Activated CD4-positive, alpha-beta T cell treated with anti-CD3 and anti-CD28 coated beads for 36 hours (primary cell): Measurements from ENCODE around the gene LEUTX. TPM values are rescaled to one million over a fixed set of nuclear protein-coding genes. Genes with fewer than 3 reads are reported as not detected.
"Not testable (repeated sequence)": the region's sequence is repeated elsewhere in the genome, so short reads cannot be mapped to it uniquely, and the experiment has no call there.

Source experiments
- ATAC-seq: fragments of 200-7000 bp; cut with Tn5 transposase; one replicate; pipeline ENCODE4 v1.10.0; 2021; ENCODE audit warnings: mild to moderate bottlenecking, moderate library complexity
- CTCF ChIA-PET: fragments of 350-600 bp; sonication (Branson Sonifier 250); formaldehyde crosslinking; loops from one replicate; lab custom pipeline; 2021; ENCODE audit warnings: antibody characterized with exemption; lab: Charles Lee
- POLR2A ChIA-PET: fragments of 350-600 bp; sonication (Branson Sonifier 250); formaldehyde crosslinking; loops from one replicate; lab custom pipeline; 2021; ENCODE audit warnings: antibody characterized with exemption, inconsistent platforms; lab: Charles Lee
- DNase-seq: peaks from one replicate; pipeline ENCODE4 v3.0.0-alpha.2; 2020
- H3K27ac Mint-ChIP-seq: one replicate; pipeline ENCODE4 v1.8.0; 2021; ENCODE audit warnings: mixed read lengths
- H3K27me3 Mint-ChIP-seq: one replicate; pipeline ENCODE4 v1.8.0; 2021; ENCODE audit warnings: mixed read lengths
- H3K36me3 Mint-ChIP-seq: one replicate; pipeline ENCODE4 v1.8.0; 2021; ENCODE audit warnings: low read depth, mixed read lengths
- H3K4me1 Mint-ChIP-seq: one replicate; pipeline ENCODE4 v1.8.0; 2021; ENCODE audit warnings: mixed read lengths
- H3K4me3 Mint-ChIP-seq: one replicate; pipeline ENCODE4 v1.8.0; 2021; ENCODE audit warnings: mild to moderate bottlenecking, moderate library complexity, mixed read lengths
- H3K9me3 Mint-ChIP-seq: one replicate; pipeline ENCODE4 v1.8.0; 2021; ENCODE audit warnings: low read depth, mixed read lengths
- intact Hi-C, 2 experiments: fragments of 100-400 bp; cut with DNase I in 1 of 2; cut with micrococcal nuclease in 1 of 2; formaldehyde crosslinking; loops; one replicate each; pipeline versions ENCODE4 v1.14.2 to v1.15.1; 2022 to 2024; cut with DNase I, micrococcal nuclease
- total RNA-seq, 2 experiments: library from RNA; stranded (reverse); gene quantifications; one replicate each; pipeline ENCODE4 v1.2.3, GENCODE V29; 2021

The LEUTX gene
- total RNA-seq, 2 experiments from 2014 or later = not detected

GRCh38 chr19:39746836-39747529 lies 31.7 kb upstream of the LEUTX start:
- H3K4me3 Mint-ChIP-seq = no peak overlapping the region
- H3K36me3 Mint-ChIP-seq = no peaks in the 10 kb centered on the region
- CTCF ChIA-PET = no interaction called here
- ATAC-seq = no peak
- H3K9me3 Mint-ChIP-seq = no peaks in the 10 kb centered on the region
- H3K27me3 Mint-ChIP-seq = peaks cover 32% of the 10 kb centered on the region
- no peak overlapping the region for H3K27ac Mint-ChIP-seq
- no peak for DNase-seq
- POLR2A ChIA-PET = no interaction called here
- H3K4me1 Mint-ChIP-seq = no peaks in the 10 kb centered on the region
- intact Hi-C loops = no loop called here

DNA sequence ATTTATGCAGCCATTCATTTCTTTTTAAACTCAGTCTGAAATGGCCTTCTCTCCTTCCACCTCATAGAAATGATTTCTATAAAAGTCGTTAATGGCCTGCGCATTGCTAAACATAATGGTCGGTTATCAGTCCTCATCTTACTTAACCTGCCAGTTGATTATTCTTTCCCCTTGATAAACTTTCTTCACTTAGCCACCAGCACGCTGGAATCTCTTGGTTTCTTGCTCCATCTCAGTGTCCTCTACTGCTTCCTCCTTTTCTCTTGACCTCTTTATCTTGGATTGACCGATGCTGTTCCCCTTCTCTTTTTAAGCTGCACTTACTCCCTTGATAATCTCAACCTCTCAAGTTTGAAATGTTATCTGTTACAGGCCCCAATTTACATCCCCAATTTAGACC lies 28.7 kb upstream of the LEUTX start:
- Mint-ChIP-seq H3K9me3 (no peaks in the 10 kb centered on the region), H3K27ac (no peak overlapping the region), H3K4me3 (no peak overlapping the region), H3K36me3 (no peaks in the 10 kb centered on the region), H3K4me1 (no peaks in the 10 kb centered on the region), H3K27me3 (peaks cover 21% of the 10 kb centered on the region)
- POLR2A ChIA-PET = no interaction called here
- CTCF ChIA-PET = interaction anchor here (0.7 kb wide), 1 partner anchor 80 kb away, joined by 3 read pairs; no protein-coding TSS in a partner anchor
- no peak for ATAC-seq
- intact Hi-C loops = no loop called here
- DNase-seq = no peak

GRCh38 chr19:39752390-39752789 lies 26.3 kb upstream of the LEUTX start:
- ChIA-PET CTCF (no interaction called here), POLR2A (no interaction called here)
- H3K36me3 Mint-ChIP-seq = no peaks in the 10 kb centered on the region
- peak; percentile 72 for ATAC-seq
- H3K4me3 Mint-ChIP-seq = no peak overlapping the region
- H3K27me3 Mint-ChIP-seq = peaks cover 18% of the 10 kb centered on the region
- no peaks in the 10 kb centered on the region for H3K9me3 Mint-ChIP-seq
- no peaks in the 10 kb centered on the region for H3K4me1 Mint-ChIP-seq
- intact Hi-C loops = no loop called here
- no peak overlapping the region for H3K27ac Mint-ChIP-seq
- peak; percentile 38 for DNase-seq

GRCh38 chr19:39752795-39753194 lies 25.9 kb upstream of the LEUTX start:
- intact Hi-C loops = no loop called here
- ChIA-PET CTCF (interaction anchor here (0.7 kb wide), 1 partner anchor 55 kb away, joined by 3 read pairs; no protein-coding TSS in a partner anchor), POLR2A (no interaction called here)
- ATAC-seq (no peak), DNase-seq (no peak)
- Mint-ChIP-seq H3K9me3 (no peaks in the 10 kb centered on the region), H3K4me3 (no peak overlapping the region), H3K27me3 (peaks cover 19% of the 10 kb centered on the region), H3K36me3 (no peaks in the 10 kb centered on the region), H3K27ac (no peak overlapping the region), H3K4me1 (no peaks in the 10 kb centered on the region)

DNA sequence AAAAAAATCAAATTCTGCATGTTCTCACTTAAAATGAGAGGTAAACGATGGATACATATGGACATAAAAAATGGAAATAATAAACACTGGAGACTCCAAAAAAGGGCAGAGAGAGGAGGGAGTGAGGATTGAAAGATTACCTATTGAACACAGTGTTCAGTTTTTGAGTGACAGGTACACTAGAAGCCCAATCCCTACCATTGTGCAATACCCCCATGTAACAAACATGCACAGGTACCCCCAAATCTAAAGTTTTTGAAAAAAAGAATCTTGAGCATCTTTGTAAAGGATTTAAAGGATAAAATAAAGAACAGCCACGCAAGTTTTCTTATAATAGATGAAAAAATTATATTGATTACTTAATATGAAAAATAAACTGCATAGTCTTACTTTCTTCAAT lies 24.1 kb upstream of the LEUTX start:
- intact Hi-C loops = no loop called here
- ChIA-PET POLR2A (no interaction called here), CTCF (no interaction called here)
- no peaks in the 10 kb centered on the region for H3K36me3 Mint-ChIP-seq
- H3K9me3 Mint-ChIP-seq = no peaks in the 10 kb centered on the region
- H3K27ac Mint-ChIP-seq = no peak overlapping the region
- ATAC-seq = no peak
- peaks cover 27% of the 10 kb centered on the region for H3K27me3 Mint-ChIP-seq
- H3K4me1 Mint-ChIP-seq = no peaks in the 10 kb centered on the region
- DNase-seq = no peak
- H3K4me3 Mint-ChIP-seq = no peak overlapping the region

DNA sequence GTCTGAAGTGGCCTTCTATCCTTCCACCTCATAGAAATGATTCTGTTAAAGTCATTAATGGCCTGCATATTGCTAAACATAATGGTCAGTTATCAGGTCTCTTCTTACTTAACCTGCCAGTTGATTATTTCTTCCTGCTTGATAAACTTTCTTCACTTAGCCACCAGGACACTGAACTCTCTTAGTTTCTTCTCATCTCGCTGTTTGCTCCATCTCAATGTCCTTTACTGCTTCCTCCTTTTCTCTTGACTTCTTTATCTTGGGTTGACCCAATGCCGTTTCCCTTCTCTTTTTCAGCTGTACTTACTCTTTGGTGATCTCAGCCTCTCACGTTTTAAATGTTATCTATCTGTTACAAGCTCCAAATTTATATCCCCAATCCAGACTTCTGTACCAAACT lies 23.7 kb upstream of the LEUTX start:
- ATAC-seq = no peak
- Mint-ChIP-seq H3K27ac (no peak overlapping the region), H3K36me3 (no peaks in the 10 kb centered on the region), H3K4me3 (no peak overlapping the region), H3K9me3 (no peaks in the 10 kb centered on the region), H3K27me3 (peaks cover 29% of the 10 kb centered on the region), H3K4me1 (peaks cover 4% of the 10 kb centered on the region)
- intact Hi-C loops = no loop called here
- ChIA-PET POLR2A (no interaction called here), CTCF (no interaction called here)
- DNase-seq = no peak

DNA sequence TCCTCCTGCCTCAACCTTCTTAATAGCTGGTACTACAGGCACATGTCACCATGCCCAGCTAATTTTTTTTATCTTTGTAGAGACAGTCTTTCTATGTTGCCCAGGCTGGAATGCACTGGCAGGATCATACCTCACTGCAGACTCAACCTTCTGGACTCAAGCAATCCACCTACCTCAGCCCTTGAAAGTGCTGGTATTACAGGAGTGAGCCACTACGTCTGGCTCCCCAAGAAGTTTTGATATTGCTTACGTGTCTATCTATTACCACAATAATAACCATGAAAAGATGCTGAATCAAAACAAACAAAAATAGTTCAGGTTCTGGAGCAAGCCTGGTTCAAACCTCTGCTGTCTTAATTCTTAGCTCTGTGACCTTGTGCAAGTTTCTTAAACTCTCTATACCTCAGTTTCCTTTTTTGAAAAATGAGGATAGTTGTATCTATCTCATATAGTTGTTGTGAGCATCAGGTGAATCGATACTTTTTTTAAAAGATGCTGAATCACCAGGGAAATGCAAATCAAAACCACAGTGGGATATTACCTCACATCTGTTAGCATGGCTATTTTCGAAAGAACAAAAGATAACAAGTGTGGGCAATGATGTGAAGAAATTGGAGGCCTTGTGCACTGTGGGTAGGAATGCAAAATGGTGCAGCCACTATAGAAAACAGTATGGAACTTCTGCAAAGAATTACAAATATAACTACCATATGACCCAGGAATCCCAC lies 19.0 kb upstream of the LEUTX start:
- H3K4me3 Mint-ChIP-seq = no peak overlapping the region
- ChIA-PET POLR2A (no interaction called here), CTCF (interaction anchor here (1.5 kb wide), 1 partner anchor 12 kb away, joined by 4 read pairs; no protein-coding TSS in a partner anchor)
- H3K27me3 Mint-ChIP-seq = peaks cover 36% of the 10 kb centered on the region
- H3K4me1 Mint-ChIP-seq = peaks cover 4% of the 10 kb centered on the region
- no peak for DNase-seq
- intact Hi-C loops = loop anchor here (10.0 kb wide), 2 partner anchors 205 to 315 kb away; partner anchors contain the start of gene SUPT5H (in 1 of the 2)
- ATAC-seq = no peak
- H3K27ac Mint-ChIP-seq = no peak overlapping the region
- no peaks in the 10 kb centered on the region for H3K9me3 Mint-ChIP-seq
- no peaks in the 10 kb centered on the region for H3K36me3 Mint-ChIP-seq

DNA sequence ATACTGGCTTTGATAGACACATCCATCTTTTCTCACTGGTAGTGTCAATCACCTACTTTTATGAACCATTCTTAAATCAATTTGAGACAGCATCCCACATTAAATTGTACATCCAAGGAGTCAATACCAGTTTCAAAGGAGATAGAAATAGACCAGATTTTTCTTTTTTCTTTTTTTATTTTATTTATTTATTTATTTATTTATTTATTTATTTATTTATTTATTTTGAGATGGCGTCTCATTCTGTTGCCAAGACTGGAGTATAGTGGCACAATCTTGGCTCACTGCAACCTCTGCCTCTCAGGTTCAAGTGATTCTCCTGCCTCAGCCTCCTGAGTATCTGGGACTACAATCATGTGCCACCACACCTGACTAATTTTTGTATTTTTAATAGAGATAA lies 16.8 kb upstream of the LEUTX start:
- CTCF ChIA-PET, H3K36me3 Mint-ChIP-seq, H3K9me3 Mint-ChIP-seq, H3K4me1 Mint-ChIP-seq, POLR2A ChIA-PET, ATAC-seq, H3K4me3 Mint-ChIP-seq, H3K27ac Mint-ChIP-seq, DNase-seq: not testable (repeated sequence)
- intact Hi-C loops = loop anchor here (10.0 kb wide), 2 partner anchors 207 to 317 kb away; partner anchors contain the start of gene SUPT5H (in 1 of the 2)
- peaks cover 34% of the 10 kb centered on the region for H3K27me3 Mint-ChIP-seq

GRCh38 chr19:39765091-39766076 lies 13.3 kb upstream of the LEUTX start:
- CTCF ChIA-PET = interaction anchor here (0.6 to 1.6 kb wide), 9 partner anchors 10 to 671 kb away, joined by 3 to 10 read pairs (median 3); no protein-coding TSS in a partner anchor
- peak; percentile 63 for DNase-seq
- Mint-ChIP-seq H3K4me1 (no peaks in the 10 kb centered on the region), H3K36me3 (no peaks in the 10 kb centered on the region), H3K27me3 (peaks cover 21% of the 10 kb centered on the region), H3K9me3 (peaks cover 4% of the 10 kb centered on the region), H3K4me3 (no peak overlapping the region), H3K27ac (no peak overlapping the region)
- intact Hi-C loops = loop anchor here (1.0 to 10.0 kb wide), 6 partner anchors 79 to 321 kb away; partner anchors contain the start of gene SUPT5H (in 1 of the 2)
- no peak for ATAC-seq
- POLR2A ChIA-PET = interaction anchor here (0.5 kb wide), 1 partner anchor 474 kb away, joined by 3 read pairs; no protein-coding TSS in a partner anchor

GRCh38 chr19:39768334-39768733 lies 10.3 kb upstream of the LEUTX start:
- POLR2A ChIA-PET = no interaction called here
- no peaks in the 10 kb centered on the region for H3K36me3 Mint-ChIP-seq
- H3K27me3 Mint-ChIP-seq = peaks cover 17% of the 10 kb centered on the region
- intact Hi-C loops = loop anchor here (5.0 to 10.0 kb wide), 3 partner anchors 96 to 324 kb away; partner anchors contain the start of gene SUPT5H (in 1 of the 2)
- ATAC-seq = no peak
- H3K27ac Mint-ChIP-seq = no peak overlapping the region
- no peak for DNase-seq
- H3K9me3 Mint-ChIP-seq = peaks cover 4% of the 10 kb centered on the region
- H3K4me3 Mint-ChIP-seq = no peak overlapping the region
- CTCF ChIA-PET = interaction anchor here (1.4 to 2.2 kb wide), 7 partner anchors 19 to 216 kb away, joined by 3 to 7 read pairs (median 4); no protein-coding TSS in a partner anchor
- H3K4me1 Mint-ChIP-seq = no peaks in the 10 kb centered on the region
